GM13976 (cell line): ENCODE measurements around the gene TEKT5.

ENCODE experiments used
- DNase-seq: peaks from one replicate; pipeline ENCODE4 v3.0.0; 2012; ENCODE audit warnings: low spot score
- CTCF ChIP-seq: IDR thresholded peaks from 2 replicates; pipeline ENCODE4 v1.5.1; 2012; ENCODE audit warnings: borderline replicate concordance, mild to moderate bottlenecking; ENCODE audit not compliant: insufficient read depth; ENCODE audit errors: extremely low read depth, missing control alignments, control extremely low read depth
- in situ Hi-C: fragments of 300-500 bp; cut with MboI; formaldehyde crosslinking; loops from one replicate; pipeline ENCODE4 v1.12.0; 2022; ENCODE audit warnings: low sequenced_read_pairs, mixed read lengths, inconsistent platforms; ENCODE audit not compliant: unreplicated experiment

TEKT5 gene

GRCh38 chr16:10688291-10688690, 6.4 kb downstream of the TEKT5 start:
- in situ Hi-C loops: no loop called here
- no peak for DNase-seq
- no peak for TF ChIP-seq CTCF

DNA sequence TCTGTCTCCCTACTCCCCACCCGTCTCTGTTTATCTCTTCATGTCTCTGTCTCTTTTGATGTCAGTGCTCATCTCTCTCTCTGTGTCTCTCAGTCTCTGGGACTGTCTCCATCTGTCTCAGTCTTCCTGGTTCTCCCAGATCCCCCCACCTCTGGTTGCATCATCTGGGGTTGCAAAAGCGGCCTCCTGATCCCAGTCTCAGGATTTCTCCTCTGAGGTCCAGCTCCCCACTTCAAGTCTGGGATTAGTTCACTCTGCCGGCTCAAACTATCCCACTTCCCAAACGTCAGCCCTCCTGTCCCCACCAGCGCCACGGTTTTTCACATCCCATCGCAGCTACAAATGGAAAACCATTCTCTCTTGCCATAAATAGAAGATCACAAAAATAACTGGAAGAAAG, 9.0 kb downstream of the TEKT5 start:
- no peak for DNase-seq
- in situ Hi-C loops: no loop called here
- TF ChIP-seq CTCF: no peak

DNA sequence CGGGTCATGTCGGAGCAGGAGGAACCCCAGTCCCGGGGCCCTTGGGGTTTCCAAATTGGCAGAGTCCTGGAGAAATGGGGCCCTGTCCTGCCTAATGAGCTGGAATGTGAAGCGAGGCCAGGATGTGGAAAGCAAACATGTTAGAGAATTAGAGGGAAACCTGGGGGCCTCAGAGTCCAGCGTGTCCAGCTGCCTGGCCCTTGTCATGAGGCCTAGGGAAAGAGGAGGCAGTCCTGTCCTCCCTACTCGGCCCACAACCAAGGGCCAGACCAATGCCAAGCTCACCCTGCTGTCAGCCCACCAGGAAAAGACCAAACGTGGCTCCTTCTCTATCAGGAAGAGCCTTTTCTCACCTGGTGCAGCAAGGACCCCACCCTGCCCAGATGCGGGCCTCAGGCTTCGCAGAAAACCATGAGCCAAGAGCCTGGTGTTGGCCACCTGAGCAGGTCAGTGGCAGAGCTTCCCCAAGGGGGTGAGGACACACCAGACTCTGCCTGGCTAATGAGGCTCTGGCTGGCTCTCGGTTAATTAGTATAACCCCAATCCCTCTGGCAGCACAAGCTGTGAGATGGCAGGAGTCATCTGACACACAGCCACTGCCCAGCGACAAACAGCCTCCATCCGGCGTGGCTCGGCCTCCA, 10.1 kb downstream of the TEKT5 start:
- DNase-seq: no peak
- TF ChIP-seq CTCF: no peak
- in situ Hi-C loops: no loop called here

- no peak for TF ChIP-seq CTCF
- in situ Hi-C loops: no loop called here
- no peak for DNase-seq
Measured at GRCh38 chr16:10683170-10683569, 11.6 kb downstream of the TEKT5 start.

GRCh38 chr16:10682604-10683003, 12.1 kb downstream of the TEKT5 start:
- TF ChIP-seq CTCF: no peak
- in situ Hi-C loops: no loop called here
- DNase-seq: no peak

- no peak for TF ChIP-seq CTCF
- DNase-seq: no peak
- in situ Hi-C loops: no loop called here
Measured at GRCh38 chr16:10681310-10682308, 13.1 kb downstream of the TEKT5 start.
